H1 (cell line): ENCODE results near the gene TMEM156. TPM values are rescaled to one million over a fixed set of nuclear protein-coding genes. Genes with fewer than 3 reads are reported as not detected.
A peak's percentile ranks its signal among the peaks of the same experiment; 100 is the strongest.

Experiments used
- CTCF ChIA-PET: fragments of 300-600 bp; sonication (Branson Sonifier 250); formaldehyde crosslinking; loops from one replicate; lab custom pipeline; 2021; ENCODE audit not compliant: partially characterized antibody; lab: Charles Lee
- POLR2A ChIA-PET: fragments of 300-600 bp; sonication (Branson Sonifier 250); formaldehyde crosslinking; loops from one replicate; lab custom pipeline; 2021; ENCODE audit warnings: inconsistent platforms; ENCODE audit not compliant: partially characterized antibody; lab: Charles Lee
- DNase-seq, 2 experiments: peaks; one replicate each; pipeline versions ENCODE4 v3.0.0 to v3.0.0-alpha.2; 2010 to 2022; ENCODE audit warnings: low spot score in 2 of 2, low read depth in 1 of 2, mixed read lengths in 1 of 2
- FAIRE-seq: peaks from 2 replicates; lab custom pipeline; 2011; peaks lifted over from hg19 to GRCh38; lab: Jason Lieb, UNC
- H2AFZ ChIP-seq: 2 replicates; pipeline ENCODE4 v1.8.1; 2012; ENCODE audit warnings: low read length, inconsistent platforms
- H2AK5ac ChIP-seq: 2 replicates; pipeline ENCODE4 v1.6.1; 2013; ENCODE audit warnings: low read depth, low read length
- H2BK120ac ChIP-seq: replicated peaks from 2 replicates; pipeline ENCODE3; 2013; ENCODE audit warnings: low read depth, low read length, inconsistent platforms
- H2BK12ac ChIP-seq: 2 replicates; pipeline ENCODE4 v1.6.1; 2013; ENCODE audit warnings: low read depth, low read length
- H2BK15ac ChIP-seq: 2 replicates; pipeline ENCODE4 v1.6.1; 2013; ENCODE audit warnings: low read length
- H2BK20ac ChIP-seq: 2 replicates; pipeline ENCODE4 v1.6.1; 2013; ENCODE audit warnings: low read length
- H2BK5ac ChIP-seq: 2 replicates; pipeline ENCODE4 v1.6.1; 2013; ENCODE audit warnings: low read depth, low read length
- H3K14ac ChIP-seq: 2 replicates; pipeline ENCODE4 v1.6.1; 2013; ENCODE audit warnings: inconsistent platforms; ENCODE audit not compliant: insufficient read length
- H3K18ac ChIP-seq: 2 replicates; pipeline ENCODE4 v1.6.1; 2013; ENCODE audit warnings: low read length; ENCODE audit errors: extremely low read depth
- H3K23ac ChIP-seq: 2 replicates; pipeline ENCODE4 v1.6.1; 2013; ENCODE audit warnings: inconsistent platforms; ENCODE audit not compliant: insufficient read length
- H3K23me2 ChIP-seq: 2 replicates; pipeline ENCODE4 v1.6.1; 2013; ENCODE audit warnings: low read depth, low read length
- H3K27ac ChIP-seq: 2 replicates; pipeline ENCODE4 v1.6.1; 2011; ENCODE audit warnings: low read depth, low read length, inconsistent platforms
- H3K27me3 ChIP-seq, 4 experiments: replicated peaks in 1 of 4; 1 replicate in 1 of 4; 2 replicates in 3 of 4; pipeline versions ENCODE4 v1.6.1 to v1.8.1; 2011 to 2013; ENCODE audit warnings: low read length in 3 of 4, mild to moderate bottlenecking in 3 of 4, inconsistent platforms in 2 of 4, mixed read lengths in 2 of 4, moderate library complexity in 1 of 4; ENCODE audit not compliant: control insufficient read depth in 3 of 4, insufficient read depth in 3 of 4; ENCODE audit errors: extremely low read depth in 1 of 4
- H3K36me3 ChIP-seq, 4 experiments: 2 replicates each; pipeline versions ENCODE4 v1.6.1 to v1.8.1; 2011 to 2013; ENCODE audit warnings: mild to moderate bottlenecking in 4 of 4, low read length in 3 of 4, moderate library complexity in 2 of 4, control low read depth in 1 of 4, inconsistent platforms in 1 of 4; ENCODE audit not compliant: insufficient read depth in 4 of 4, control insufficient read depth in 2 of 4
- H3K4ac ChIP-seq: replicated peaks from 2 replicates; pipeline ENCODE3; 2013; ENCODE audit warnings: low read length, low read depth, mixed read lengths, inconsistent platforms; ENCODE audit not compliant: insufficient read length
- H3K4me1 ChIP-seq, 4 experiments: replicated peaks in 1 of 4; 1 replicate in 1 of 4; 2 replicates in 3 of 4; pipeline versions ENCODE4 v1.6.1 to v1.8.1; 2011 to 2013; ENCODE audit warnings: low read length in 3 of 4, inconsistent platforms in 2 of 4, mixed read lengths in 1 of 4; ENCODE audit not compliant: insufficient read depth in 4 of 4, control insufficient read depth in 3 of 4
- H3K4me2 ChIP-seq, 2 experiments: 2 replicates each; pipeline versions ENCODE4 v1.6.1 to v1.8.1; 2011 to 2013; ENCODE audit warnings: low read depth in 2 of 2, low read length in 2 of 2, control low read depth in 1 of 2, inconsistent platforms in 1 of 2, mild to moderate bottlenecking in 1 of 2; ENCODE audit not compliant: insufficient read depth in 1 of 2
- H3K4me3 ChIP-seq, 4 experiments: fragments of 200-600, 300-600 bp in 1 of 4; sonication (generic), shearing (Covaris generic), sonication (Bioruptor Twin) in 1 of 4; 2 replicates each; pipeline versions ENCODE4 v1.5.1 to v1.8.1; 2011 to 2016; ENCODE audit warnings: low read length in 4 of 4, low read depth in 3 of 4, control low read depth in 2 of 4, inconsistent platforms in 2 of 4, mild to moderate bottlenecking in 2 of 4, mixed read lengths in 1 of 4, moderate library complexity in 1 of 4; ENCODE audit not compliant: insufficient read depth in 2 of 4; ENCODE audit errors: extremely low read depth in 1 of 4
- H3K56ac ChIP-seq: replicated peaks from 2 replicates; pipeline ENCODE3; 2013; ENCODE audit warnings: low read depth, mild to moderate bottlenecking, mixed read lengths, low read length, inconsistent platforms; ENCODE audit not compliant: insufficient read length
- H3K79me1 ChIP-seq: 2 replicates; pipeline ENCODE4 v1.6.1; 2013; ENCODE audit warnings: low read depth, low read length, control low read depth
- H3K79me2 ChIP-seq, 2 experiments: 2 replicates each; pipeline versions ENCODE4 v1.6.1 to v1.8.1; 2012 to 2013; ENCODE audit warnings: low read length in 2 of 2, mild to moderate bottlenecking in 2 of 2, inconsistent platforms in 1 of 2; ENCODE audit not compliant: insufficient read depth in 2 of 2, control insufficient read depth in 1 of 2
- H3K9ac ChIP-seq, 4 experiments: replicated peaks in 1 of 4; 1 replicate in 1 of 4; 2 replicates in 3 of 4; pipeline versions ENCODE4 v1.6.1 to v1.8.1; 2011 to 2013; ENCODE audit warnings: low read depth in 3 of 4, low read length in 3 of 4, control low read depth in 2 of 4, mild to moderate bottlenecking in 2 of 4, moderate library complexity in 2 of 4, inconsistent platforms in 1 of 4; ENCODE audit errors: extremely low read depth in 1 of 4
- H3K9me3 ChIP-seq, 2 experiments: 2 replicates each; pipeline versions ENCODE4 v1.6.1 to v1.8.1; 2012 to 2013; ENCODE audit warnings: mild to moderate bottlenecking in 2 of 2, moderate library complexity in 2 of 2, control low read depth in 1 of 2, inconsistent platforms in 1 of 2, low read depth in 1 of 2, low read length in 1 of 2, mixed read lengths in 1 of 2; ENCODE audit not compliant: insufficient read depth in 2 of 2
- H4K20me1 ChIP-seq, 2 experiments: replicated peaks in 1 of 2; 2 replicates each; pipeline versions ENCODE3 to v1.8.1; 2011 to 2013; ENCODE audit warnings: inconsistent platforms in 2 of 2, low read length in 2 of 2, mild to moderate bottlenecking in 1 of 2; ENCODE audit not compliant: insufficient read depth in 2 of 2, control insufficient read depth in 1 of 2
- H4K5ac ChIP-seq: 2 replicates; pipeline ENCODE4 v1.6.1; 2013; ENCODE audit warnings: low read length, low read depth, mixed read lengths, inconsistent platforms; ENCODE audit not compliant: insufficient read length
- H4K8ac ChIP-seq: 2 replicates; pipeline ENCODE4 v1.8.0; 2013; ENCODE audit warnings: mild to moderate bottlenecking, moderate library complexity, low read length, inconsistent platforms; ENCODE audit not compliant: insufficient read depth; ENCODE audit errors: extremely low read depth
- H4K91ac ChIP-seq: replicated peaks from 2 replicates; pipeline ENCODE3; 2013; ENCODE audit warnings: low read length, mixed read lengths, inconsistent platforms; ENCODE audit not compliant: insufficient read length
- GTF2F1 ChIP-seq: IDR thresholded peaks from 2 replicates; pipeline ENCODE4 v1.6.1; 2012; ENCODE audit warnings: low read depth, low read length, improper control_type of control experiment, borderline replicate concordance
- PHF8 ChIP-seq: fragments of 200-600 bp; sonication (generic); conservative IDR thresholded peaks from 2 replicates; pipeline ENCODE4 v1.7.1; 2012; ENCODE audit warnings: low read depth, mild to moderate bottlenecking, inconsistent platforms, low read length, moderate library complexity
- ZNF274 ChIP-seq: IDR thresholded peaks from 2 replicates; pipeline ENCODE4 v1.7.0; 2012; ENCODE audit warnings: low read length, borderline replicate concordance; ENCODE audit errors: extremely low read depth
- WGBS, 2 experiments: shearing (Covaris generic) in 1 of 2; methylation state at CpG; one replicate each; pipeline versions ENCODE4 v1.1.6 to v1.1.7; 2013 to 2015; ENCODE audit warnings: low lambda C conversion rate in 2 of 2, mixed read lengths in 2 of 2, inconsistent platforms in 1 of 2, low coverage in 1 of 2, missing lambda C conversion rate in 1 of 2; ENCODE audit not compliant: insufficient replicate concordance in 2 of 2, insufficient coverage in 1 of 2, insufficient read length in 1 of 2; ENCODE audit errors: extremely low coverage in 1 of 2, missing lambda C conversion rate in 1 of 2; 5-methylcytosine and 5-hydroxymethylcytosine counted together
- polyA plus RNA-seq, 7 experiments: library from polyadenylated mRNA; depleted of rRNA in 3 of 7; stranded (reverse) in 5 of 7; unstranded in 2 of 7; fragments of >200 nt in 5 of 7; fragments of 200-250 nt in 2 of 7; gene quantifications; 1 replicate in 5 of 7; 2 replicates in 1 of 7; 4 replicates in 1 of 7; pipeline versions ENCODE4 v1.2.1 to v1.2.3, GENCODE V29; 2011 to 2013; ENCODE audit warnings: missing spikeins in 2 of 7, mixed read lengths in 2 of 7
- total RNA-seq: library from RNA; stranded (reverse); fragmentation: NEBNext Ultra II Directional; extraction: Animal tissue kit (Norgen Biotek cat#: 25700); gene quantifications from 2 replicates; pipeline ENCODE4 v1.2.1, GENCODE V29; 2021
- TF ChIP-seq, protein P1 (sequence below): IDR thresholded peaks from 2 replicates; pipeline ENCODE4 v1.6.1; 2012; ENCODE audit warnings: low read length, inconsistent platforms

TMEM156 gene
- total and polyA plus RNA-seq, 2 of the 8 experiments (the other 6 are each of a cell fraction or from before 2014, with no cell fraction given), result not detected

DNA sequence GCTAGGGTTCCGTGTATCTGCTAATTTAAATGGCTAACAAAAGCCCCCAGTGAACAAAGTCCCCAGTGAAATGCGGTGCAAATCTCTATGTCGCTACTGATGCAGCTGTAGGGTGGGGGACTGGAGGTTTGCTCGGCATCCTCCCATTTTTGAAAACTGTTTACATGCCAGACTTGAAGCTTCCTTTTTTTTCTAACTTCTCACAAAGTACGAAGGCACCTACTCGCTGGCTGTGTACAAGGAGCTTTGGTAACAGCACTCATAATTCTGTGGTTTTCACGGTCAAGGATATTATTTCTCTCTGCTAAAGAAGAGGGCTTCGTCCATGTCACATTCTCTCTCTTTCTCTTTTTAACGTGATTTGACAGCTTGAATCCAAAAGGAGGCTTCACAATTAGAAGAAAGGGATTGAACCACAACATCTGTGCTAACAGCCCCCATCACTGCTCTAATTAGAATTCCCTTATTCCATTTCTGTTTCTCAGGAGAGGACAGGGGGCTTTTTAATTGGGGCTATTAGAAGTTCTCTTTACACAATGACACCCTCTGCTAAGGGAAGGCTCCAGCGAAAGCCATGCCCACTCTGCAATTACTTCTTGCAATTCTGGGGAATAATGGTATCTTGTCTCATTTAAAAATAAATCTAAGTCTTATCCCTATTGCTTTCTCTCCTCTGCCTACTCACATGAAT, 46.7 kb downstream of the TMEM156 start:
- CTCF ChIA-PET, result interaction anchor here (0.6 to 1.5 kb wide), 3 partner anchors 130 to 221 kb away, joined by 3 to 6 read pairs (median 4); no protein-coding TSS in a partner anchor
- Histone ChIP-seq H3K23me2 (no peaks in the 10 kb centered on the region), H3K23ac (no peak overlapping the region), H2BK5ac (no peak overlapping the region), H3K27ac (no peak overlapping the region), H3K9ac (no peak overlapping the region), H3K4me3 (no peak overlapping the region), H3K4ac (no peak overlapping the region), H3K4me1 (no peaks in the 10 kb centered on the region; a peak in 1 of 7 replicates), H4K5ac (no peak overlapping the region), H2AFZ (0 out of 2 replicates have a peak overlapping the region, but pooled peaks have one; percentile 10), H2AK5ac (no peak overlapping the region), H3K14ac (no peak overlapping the region), H3K56ac (no peak overlapping the region), H4K91ac (no peak overlapping the region), H2BK120ac (no peak overlapping the region), H2BK20ac (no peak overlapping the region), H4K20me1 (no peaks in the 10 kb centered on the region), H3K9me3 (no peaks in the 10 kb centered on the region), H2BK12ac (no peak overlapping the region), H3K79me2 (no peaks in the 10 kb centered on the region), H3K27me3 (no peaks in the 10 kb centered on the region), H2BK15ac (no peak overlapping the region), H3K79me1 (no peaks in the 10 kb centered on the region), H3K4me2 (no peak overlapping the region), H3K36me3 (no peaks in the 10 kb centered on the region), H3K18ac (no peak overlapping the region), H4K8ac (no peak overlapping the region)
- no peak for DNase-seq
- POLR2A ChIA-PET, result no interaction called here
- TF ChIP-seq, protein P1, sequence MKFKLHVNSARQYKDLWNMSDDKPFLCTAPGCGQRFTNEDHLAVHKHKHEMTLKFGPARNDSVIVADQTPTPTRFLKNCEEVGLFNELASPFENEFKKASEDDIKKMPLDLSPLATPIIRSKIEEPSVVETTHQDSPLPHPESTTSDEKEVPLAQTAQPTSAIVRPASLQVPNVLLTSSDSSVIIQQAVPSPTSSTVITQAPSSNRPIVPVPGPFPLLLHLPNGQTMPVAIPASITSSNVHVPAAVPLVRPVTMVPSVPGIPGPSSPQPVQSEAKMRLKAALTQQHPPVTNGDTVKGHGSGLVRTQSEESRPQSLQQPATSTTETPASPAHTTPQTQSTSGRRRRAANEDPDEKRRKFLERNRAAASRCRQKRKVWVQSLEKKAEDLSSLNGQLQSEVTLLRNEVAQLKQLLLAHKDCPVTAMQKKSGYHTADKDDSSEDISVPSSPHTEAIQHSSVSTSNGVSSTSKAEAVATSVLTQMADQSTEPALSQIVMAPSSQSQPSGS, result no peak
- TF ChIP-seq ZNF274 (no peak), GTF2F1 (no peak), PHF8 (no peak)
- no peak for FAIRE-seq
- 78% methylated on average over 10 of the region's 10 CpGs; no CpG with 5 or more reads in 1 of the 2 experiments for WGBS, 2 experiments
